GM19099 (cell line): ENCODE results near the gene HOXD10.

Experiments
- POLR2A ChIP-seq: IDR thresholded peaks from 3 replicates; pipeline ENCODE4 v1.6.1; 2011; ENCODE audit warnings: low read depth; ENCODE audit not compliant: insufficient read length; ENCODE audit errors: extremely low read depth

Gene HOXD10

GRCh38 chr2:176109192-176109901 is 7.2 kb upstream of the HOXD10 start:
- no peak for TF ChIP-seq POLR2A

DNA sequence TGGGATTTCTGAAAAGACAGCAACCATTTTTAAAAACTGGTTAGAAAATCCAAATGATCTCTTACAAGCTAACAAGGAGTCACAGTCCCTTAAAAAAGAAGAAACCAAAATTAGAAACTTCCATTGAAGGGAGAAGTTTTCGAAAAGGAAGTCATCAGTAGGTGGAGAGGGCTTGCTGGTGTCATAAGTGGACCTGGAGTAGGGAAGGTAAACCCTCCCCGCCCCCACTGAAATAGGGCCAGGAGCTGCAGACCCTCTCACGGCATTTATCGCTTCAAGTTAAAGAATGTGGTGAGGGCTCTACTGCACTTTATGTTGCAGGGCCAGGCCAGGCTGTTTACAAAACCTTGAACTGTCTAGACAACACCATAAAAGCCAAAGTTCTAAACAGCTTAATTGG is 6.6 kb upstream of the HOXD10 start:
- no peak for TF ChIP-seq POLR2A

- no peak for TF ChIP-seq POLR2A
Measured at GRCh38 chr2:176110415-176111308, 5.9 kb upstream of the HOXD10 start.

DNA sequence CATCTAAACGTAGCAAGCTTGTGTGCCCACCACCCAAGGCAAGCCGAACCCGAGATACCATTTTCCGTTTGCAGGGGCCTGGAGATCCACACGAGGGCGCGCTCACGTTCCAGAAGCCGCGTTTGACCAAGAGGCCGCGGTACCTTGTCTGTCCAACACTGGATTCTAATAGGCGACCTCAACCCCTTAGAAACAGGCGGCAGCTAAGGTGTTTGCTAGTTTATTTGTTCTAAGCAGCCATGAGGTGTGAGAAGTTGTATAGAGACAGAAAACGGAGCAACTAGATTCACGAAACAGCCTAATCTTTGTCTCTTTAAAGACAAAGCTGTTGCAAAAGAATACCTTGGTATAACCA is 5.3 kb upstream of the HOXD10 start:
- TF ChIP-seq POLR2A = no peak

GRCh38 chr2:176111846-176112374 is 4.7 kb upstream of the HOXD10 start:
- TF ChIP-seq POLR2A = no peak

GRCh38 chr2:176112375-176113302 is 3.9 kb upstream of the HOXD10 start:
- no peak for TF ChIP-seq POLR2A

GRCh38 chr2:176114120-176114929 is 2.3 kb upstream of the HOXD10 start:
- no peak for TF ChIP-seq POLR2A

DNA sequence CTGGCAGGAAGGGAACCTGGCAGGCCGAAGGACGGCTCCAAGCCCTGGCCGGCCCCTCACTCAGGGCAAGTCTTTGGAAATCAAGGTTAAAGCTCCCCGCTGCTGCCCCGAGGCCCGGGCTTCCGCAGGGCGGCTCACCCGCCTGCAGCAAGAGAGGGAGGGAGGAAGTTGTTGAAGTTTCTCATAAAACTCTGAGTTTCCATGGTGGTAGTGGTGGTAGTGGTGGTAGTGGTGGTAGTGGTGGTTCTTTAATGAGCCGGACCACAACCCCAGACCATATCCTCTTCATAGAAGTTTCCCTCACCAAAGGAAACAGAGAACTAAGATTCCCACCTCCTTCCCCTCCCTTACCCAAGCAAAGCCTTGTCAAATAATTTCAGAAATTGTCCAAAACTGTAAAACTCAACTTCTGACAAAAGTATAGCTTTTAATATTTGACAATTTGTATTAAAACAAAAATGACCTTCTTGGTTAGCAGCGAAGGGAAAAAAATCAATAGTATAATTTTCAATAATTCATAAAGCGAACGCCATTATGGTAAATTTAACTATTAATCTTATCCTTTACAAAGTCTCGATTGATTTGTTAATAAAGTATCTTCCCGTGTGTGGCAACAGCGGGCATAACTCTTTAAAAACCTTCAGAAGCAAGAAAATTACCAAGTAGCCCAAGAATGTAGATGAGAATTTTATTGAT is 1.5 kb upstream of the HOXD10 start:
- no peak for TF ChIP-seq POLR2A

GRCh38 chr2:176117162-176117822 is 714 bp downstream of the HOXD10 start:
- TF ChIP-seq POLR2A = no peak

DNA sequence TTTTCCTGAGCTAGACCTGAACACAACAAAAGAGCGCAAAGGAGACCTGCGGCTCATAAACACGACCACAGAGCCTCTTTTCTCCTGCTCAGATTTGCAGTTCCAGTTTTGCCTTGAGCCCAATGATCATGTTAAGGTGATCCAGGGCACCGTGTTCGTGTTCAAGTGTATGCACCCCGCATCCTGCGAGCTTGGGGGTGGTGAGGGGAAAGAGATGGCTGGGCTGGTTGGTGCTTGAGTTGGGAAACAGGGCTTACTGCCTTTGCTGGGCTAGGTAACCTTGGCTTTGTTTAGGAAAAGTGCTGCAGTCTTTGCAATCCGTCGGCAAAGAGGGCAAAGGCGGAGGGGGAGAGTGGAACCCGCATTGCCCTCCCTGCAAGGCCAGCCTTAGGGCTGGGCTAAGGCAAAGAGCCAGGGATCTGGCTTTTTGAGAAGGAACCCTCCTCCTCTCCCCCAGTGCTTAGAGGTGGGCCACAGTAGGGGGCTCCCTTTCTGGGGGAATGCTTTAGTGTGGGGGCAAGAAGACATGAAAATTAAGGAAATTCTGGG is 1.3 kb downstream of the HOXD10 start:
- TF ChIP-seq POLR2A = no peak

DNA sequence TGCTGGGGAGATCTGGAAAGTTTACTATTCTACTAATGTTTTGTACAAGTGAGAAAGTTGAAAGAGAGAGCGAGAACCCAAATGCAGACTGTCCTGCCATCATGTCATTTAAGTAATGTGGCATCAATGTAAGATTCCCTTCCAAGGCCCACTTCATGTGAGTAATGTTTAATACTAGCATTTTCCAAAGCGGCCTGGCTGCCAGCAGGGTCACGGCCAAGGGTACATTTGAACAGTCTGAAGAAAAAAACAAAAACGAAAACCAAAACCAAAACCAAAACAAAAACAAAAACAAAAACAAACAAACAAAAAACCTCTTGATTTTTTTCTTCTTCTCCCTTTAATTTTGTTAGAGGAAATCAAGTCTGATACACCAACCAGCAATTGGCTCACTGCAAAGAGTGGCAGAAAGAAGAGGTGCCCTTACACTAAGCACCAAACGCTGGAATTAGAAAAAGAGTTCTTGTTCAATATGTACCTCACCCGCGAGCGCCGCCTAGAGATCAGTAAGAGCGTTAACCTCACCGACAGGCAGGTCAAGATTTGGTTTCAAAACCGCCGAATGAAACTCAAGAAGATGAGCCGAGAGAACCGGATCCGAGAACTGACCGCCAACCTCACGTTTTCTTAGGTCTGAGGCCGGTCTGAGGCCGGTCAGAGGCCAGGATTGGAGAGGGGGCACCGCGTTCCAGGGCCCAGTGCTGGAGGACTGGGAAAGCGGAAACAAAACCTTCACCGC is 2.2 kb downstream of the HOXD10 start:
- TF ChIP-seq POLR2A = no peak
